HepG2 (cell line): ENCODE results near the gene CHP1. TPM values are rescaled to one million over a fixed set of nuclear protein-coding genes. Genes with fewer than 3 reads are reported as not detected.
A peak's percentile ranks its signal among the peaks of the same experiment; 100 is the strongest.

Source experiments
- ARID5B ChIP-seq: IDR thresholded peaks from 2 replicates; pipeline ENCODE4 v1.4.0; 2020; ENCODE audit warnings: mild to moderate bottlenecking, missing genetic modification reagents
- CHD2 ChIP-seq: IDR thresholded peaks from 2 replicates; pipeline ENCODE4 v1.6.1; 2011; ENCODE audit warnings: low read depth, low read length, improper control_type of control experiment
- FLYWCH1 ChIP-seq: sonication (generic); formaldehyde crosslinking; IDR thresholded peaks from 2 replicates; pipeline ENCODE4 v1.8.1; 2023; ENCODE audit warnings: mild to moderate bottlenecking, missing genetic modification reagents
- HBP1 ChIP-seq: IDR thresholded peaks from 2 replicates; pipeline ENCODE4 v1.6.1; 2016; ENCODE audit warnings: low read depth, control low read depth
- MTF1 ChIP-seq: sonication (generic); formaldehyde crosslinking; IDR thresholded peaks from 2 replicates; pipeline ENCODE4 v1.5.0; 2020; ENCODE audit warnings: missing genetic modification reagents
- NR1H2 ChIP-seq: sonication (generic); formaldehyde crosslinking; IDR thresholded peaks from 2 replicates; pipeline ENCODE4 v1.8.1; 2022; ENCODE audit warnings: low read depth, missing genetic modification reagents, borderline replicate concordance
- WIZ ChIP-seq: sonication (generic); formaldehyde crosslinking; IDR thresholded peaks from 2 replicates; pipeline ENCODE4 v1.5.1; 2020; ENCODE audit warnings: mild to moderate bottlenecking, missing genetic modification reagents
- ZNF329 ChIP-seq: sonication (generic); formaldehyde crosslinking; IDR thresholded peaks from 2 replicates; pipeline ENCODE4 v1.9.0; 2021; ENCODE audit warnings: low read depth, mild to moderate bottlenecking, missing genetic modification reagents
- ZNF407 ChIP-seq: sonication (generic); formaldehyde crosslinking; IDR thresholded peaks from one replicate; pipeline ENCODE4 v1.5.1; 2020; ENCODE audit warnings: mild to moderate bottlenecking, missing genetic modification reagents; ENCODE audit errors: not compliant biosample characterization
- ZNF772 ChIP-seq: sonication (generic); formaldehyde crosslinking; IDR thresholded peaks from 2 replicates; pipeline ENCODE4 v1.5.0; 2020; ENCODE audit warnings: mild to moderate bottlenecking, missing genetic modification reagents
- ZNF878 ChIP-seq: sonication (generic); formaldehyde crosslinking; IDR thresholded peaks from 2 replicates; pipeline ENCODE4 v1.8.1; 2023; ENCODE audit warnings: mild to moderate bottlenecking, missing genetic modification reagents, moderate library complexity
- polyA plus RNA-seq, 8 experiments: library from polyadenylated mRNA; depleted of rRNA in 3 of 8; stranded (reverse) in 7 of 8; unstranded in 1 of 8; fragments of >200 nt; fragmentation: Illumina TruSeq in 4 of 8; extraction: Trizol in 4 of 8; gene quantifications; 2 replicates each; pipeline versions ENCODE4 v1.2.1 to v1.2.3, GENCODE V29; 2011 to 2016; ENCODE audit warnings: low read depth in 4 of 8, missing spikeins in 1 of 8, mixed read lengths in 1 of 8; ENCODE audit not compliant: insufficient read depth in 1 of 8
- total RNA-seq, 5 experiments: library from RNA; depleted of rRNA; stranded (reverse); fragments of >200 nt; fragmentation: Illumina TruSeq; extraction: Trizol; gene quantifications; 2 replicates each; pipeline ENCODE4 v1.2.3, GENCODE V29; 2016; ENCODE audit warnings: low read depth in 1 of 5

The CHP1 gene
- total and polyA plus RNA-seq, 2 of the 13 experiments (the other 11 are each of a cell fraction or from before 2014, with no cell fraction given) = 49.6 to 76.4 TPM

GRCh38 chr15:41283653-41284426 is 52.8 kb downstream of the CHP1 start (continued):
- peak; percentile 32; the same call in 1 of the 2 replicates for TF ChIP-seq ARID5B (CRISPR knock-in tag)
- no peak; the same call in 1 of the 2 replicates for TF ChIP-seq ZNF772 (CRISPR knock-in tag)
- peak; percentile 41; the same call in 1 of the 2 replicates for TF ChIP-seq ZNF878 (CRISPR knock-in tag)
- no peak for TF ChIP-seq WIZ (CRISPR knock-in tag)
- TF ChIP-seq MTF1 (CRISPR knock-in tag) = no peak
- peak; percentile 67 for TF ChIP-seq CHD2
- TF ChIP-seq FLYWCH1 (CRISPR knock-in tag) = no peak
- TF ChIP-seq HBP1 (CRISPR knock-in tag) = no peak
- TF ChIP-seq ZNF407 = peak; percentile 62
- 0 out of 2 replicates have a peak, but pooled peaks have one; percentile 18 for TF ChIP-seq ZNF329 (CRISPR knock-in tag)
- no peak for TF ChIP-seq NR1H2 (CRISPR knock-in tag)
